Fibroblast of lung (primary cell): ENCODE data around the gene MPZL3. TPM values are rescaled to one million over a fixed set of nuclear protein-coding genes. Genes with fewer than 3 reads are reported as not detected.

Experiments
- DNase-seq, 2 donors: peaks; one replicate each; pipeline versions ENCODE4 v3.0.0 to v3.0.0-alpha.2; 2010; ENCODE audit warnings: low read depth in 2 of 2
- H2AFZ ChIP-seq: 2 replicates; pipeline ENCODE4 v1.5.1; 2012; ENCODE audit warnings: low read length, control low read depth, inconsistent platforms
- H3K27ac ChIP-seq: 2 replicates; pipeline ENCODE4 v1.5.1; 2011; ENCODE audit warnings: low read length, control low read depth; ENCODE audit not compliant: insufficient read depth
- H3K27me3 ChIP-seq: 2 replicates; pipeline ENCODE4 v1.5.1; 2011; ENCODE audit warnings: mild to moderate bottlenecking, low read length; ENCODE audit not compliant: control insufficient read depth, insufficient read depth
- H3K36me3 ChIP-seq: 2 replicates; pipeline ENCODE4 v1.5.1; 2011; ENCODE audit warnings: low read length; ENCODE audit not compliant: control insufficient read depth, insufficient read depth
- H3K4me1 ChIP-seq: 2 replicates; pipeline ENCODE4 v1.5.1; 2011; ENCODE audit warnings: low read length; ENCODE audit not compliant: control insufficient read depth, insufficient read depth; ENCODE audit errors: extremely low read depth
- H3K4me2 ChIP-seq: 2 replicates; pipeline ENCODE4 v1.5.1; 2011; ENCODE audit warnings: low read length, control low read depth; ENCODE audit not compliant: insufficient read depth; ENCODE audit errors: extremely low read depth
- H3K4me3 ChIP-seq, 4 experiments: fragments of 200-600 bp in 1 of 4; sonication (generic) in 1 of 4; replicated peaks in 1 of 4; 2 replicates each; pipeline ENCODE4 v1.5.1; 2011 to 2016; ENCODE audit warnings: low read length in 4 of 4, low read depth in 3 of 4, mild to moderate bottlenecking in 3 of 4, control low read depth in 2 of 4, inconsistent platforms in 1 of 4, mixed read lengths in 1 of 4; ENCODE audit not compliant: insufficient read depth in 1 of 4; ENCODE audit errors: control extremely low read depth in 1 of 4
- H3K79me2 ChIP-seq: 2 replicates; pipeline ENCODE4 v1.5.1; 2012; ENCODE audit warnings: mild to moderate bottlenecking, low read length, inconsistent platforms; ENCODE audit not compliant: control insufficient read depth, insufficient read depth
- H3K9ac ChIP-seq: 2 replicates; pipeline ENCODE4 v1.5.1; 2011; ENCODE audit warnings: mild to moderate bottlenecking, low read length, control low read depth; ENCODE audit not compliant: insufficient read depth
- H3K9me3 ChIP-seq: 2 replicates; pipeline ENCODE4 v1.5.1; 2012; ENCODE audit warnings: low read depth, low read length; ENCODE audit not compliant: control insufficient read depth, insufficient read depth
- H4K20me1 ChIP-seq: 2 replicates; pipeline ENCODE4 v1.5.1; 2011; ENCODE audit warnings: low read length; ENCODE audit not compliant: control insufficient read depth, insufficient read depth; ENCODE audit errors: extremely low read depth
- EZH2 ChIP-seq: IDR thresholded peaks from 2 replicates; pipeline ENCODE4 v1.5.1; 2012; ENCODE audit warnings: low read length, control low read depth, mild to moderate bottlenecking; ENCODE audit errors: missing control alignments
- polyA plus RNA-seq, 2 donors: library from polyadenylated mRNA; depleted of rRNA in 1 of 2; stranded (reverse) in 1 of 2; unstranded in 1 of 2; fragments of >200 nt; gene quantifications; 2 replicates each; pipeline ENCODE4 v1.2.1, GENCODE V29; 2011 to 2012; ENCODE audit warnings: missing spikeins in 1 of 2
- total RNA-seq: library from RNA; depleted of rRNA; stranded (reverse); fragments of >200 nt; gene quantifications from 2 replicates; pipeline ENCODE4 v1.2.1, GENCODE V29; 2014
- TF ChIP-seq, protein P1 (sequence below), 2 donors: IDR thresholded peaks in 1 of 2; conservative IDR thresholded peaks in 1 of 2; 1 replicate in 1 of 2; 2 replicates in 1 of 2; pipeline ENCODE4 v1.5.1; 2011 to 2012; ENCODE audit warnings: low read length in 2 of 2, control low read depth in 1 of 2, inconsistent platforms in 1 of 2, low read depth in 1 of 2, mild to moderate bottlenecking in 1 of 2

MPZL3 gene
- total and polyA plus RNA-seq, 2 donors (not counting 1 experiment from before 2014, with no cell fraction given) = 0.33 to 0.44 TPM

DNA sequence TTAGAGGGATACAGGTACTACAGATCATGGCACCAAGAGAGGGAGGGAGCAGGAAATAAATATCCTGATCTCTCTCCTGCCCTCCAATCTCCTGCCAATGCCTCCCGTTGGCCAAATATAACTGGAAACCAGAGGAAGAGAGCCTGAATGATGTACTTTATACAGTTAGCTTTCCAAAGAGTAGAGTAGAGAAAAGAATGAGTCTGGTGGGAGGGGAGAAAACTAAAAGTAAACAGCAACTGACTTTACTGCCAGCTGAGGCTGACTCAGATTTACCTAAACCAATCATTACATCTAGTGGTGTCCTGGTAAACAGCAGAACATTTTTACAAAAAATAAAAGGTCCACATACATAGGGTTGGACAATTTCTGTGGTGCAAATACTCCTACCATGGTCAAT is 5.1 kb downstream of the MPZL3 start:
- Histone ChIP-seq H2AFZ (no peak overlapping the region), H3K9me3 (no peaks in the 10 kb centered on the region), H4K20me1 (no peaks in the 10 kb centered on the region), H3K36me3 (no peaks in the 10 kb centered on the region), H3K27me3 (no peaks in the 10 kb centered on the region), H3K4me1 (no peaks in the 10 kb centered on the region), H3K4me3 (no peak overlapping the region), H3K27ac (no peak overlapping the region), H3K4me2 (no peak overlapping the region), H3K9ac (no peak overlapping the region), H3K79me2 (no peaks in the 10 kb centered on the region)
- no peak for DNase-seq
- TF ChIP-seq, protein P1, sequence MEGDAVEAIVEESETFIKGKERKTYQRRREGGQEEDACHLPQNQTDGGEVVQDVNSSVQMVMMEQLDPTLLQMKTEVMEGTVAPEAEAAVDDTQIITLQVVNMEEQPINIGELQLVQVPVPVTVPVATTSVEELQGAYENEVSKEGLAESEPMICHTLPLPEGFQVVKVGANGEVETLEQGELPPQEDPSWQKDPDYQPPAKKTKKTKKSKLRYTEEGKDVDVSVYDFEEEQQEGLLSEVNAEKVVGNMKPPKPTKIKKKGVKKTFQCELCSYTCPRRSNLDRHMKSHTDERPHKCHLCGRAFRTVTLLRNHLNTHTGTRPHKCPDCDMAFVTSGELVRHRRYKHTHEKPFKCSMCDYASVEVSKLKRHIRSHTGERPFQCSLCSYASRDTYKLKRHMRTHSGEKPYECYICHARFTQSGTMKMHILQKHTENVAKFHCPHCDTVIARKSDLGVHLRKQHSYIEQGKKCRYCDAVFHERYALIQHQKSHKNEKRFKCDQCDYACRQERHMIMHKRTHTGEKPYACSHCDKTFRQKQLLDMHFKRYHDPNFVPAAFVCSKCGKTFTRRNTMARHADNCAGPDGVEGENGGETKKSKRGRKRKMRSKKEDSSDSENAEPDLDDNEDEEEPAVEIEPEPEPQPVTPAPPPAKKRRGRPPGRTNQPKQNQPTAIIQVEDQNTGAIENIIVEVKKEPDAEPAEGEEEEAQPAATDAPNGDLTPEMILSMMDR (conservative IDR thresholded peaks at IDR 0.05 in 1 of 2, IDR thresholded peaks at IDR 0.05 in 1 of 2; ENCODE audit: low read depth in 1 of 2, low read length in 2 of 2) = no peak
- no peak for TF ChIP-seq EZH2

DNA sequence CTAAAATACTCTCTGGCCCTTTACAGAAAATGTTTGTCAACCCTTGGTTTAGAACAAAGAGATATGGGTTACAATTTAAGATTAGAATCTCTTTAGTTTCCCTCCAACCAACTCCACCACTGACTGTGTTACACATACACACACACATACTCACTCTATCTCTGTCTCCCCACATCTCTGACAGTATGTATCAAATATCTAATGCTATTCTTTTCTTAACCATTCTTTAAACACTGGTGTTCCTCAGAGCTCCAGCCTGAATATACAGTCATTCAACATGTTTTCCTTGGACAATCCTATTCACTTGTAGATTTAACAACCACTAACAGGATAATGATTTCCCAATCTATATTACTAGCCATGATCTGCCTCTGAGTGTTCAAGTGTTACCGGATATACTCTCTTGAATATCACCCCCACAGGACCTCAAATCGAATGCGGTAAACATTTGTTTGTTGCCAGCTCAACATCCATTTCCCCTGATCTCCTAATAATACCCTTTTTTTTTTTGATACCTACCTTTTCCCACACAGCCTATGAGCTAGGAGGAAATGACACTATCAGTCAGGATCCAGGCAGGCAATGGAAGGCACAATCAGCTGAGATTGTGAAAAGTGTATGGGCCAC is 6.1 kb downstream of the MPZL3 start:
- Histone ChIP-seq H3K27ac (no peak overlapping the region), H2AFZ (no peak overlapping the region), H3K4me2 (no peak overlapping the region), H3K36me3 (no peaks in the 10 kb centered on the region), H3K4me1 (no peaks in the 10 kb centered on the region), H3K9me3 (no peaks in the 10 kb centered on the region), H3K9ac (no peak overlapping the region), H4K20me1 (no peaks in the 10 kb centered on the region), H3K4me3 (no peak overlapping the region), H3K27me3 (no peaks in the 10 kb centered on the region), H3K79me2 (no peaks in the 10 kb centered on the region)
- no peak for TF ChIP-seq EZH2
- TF ChIP-seq, protein P1 (conservative IDR thresholded peaks at IDR 0.05 in 1 of 2, IDR thresholded peaks at IDR 0.05 in 1 of 2; ENCODE audit: low read depth in 1 of 2, low read length in 2 of 2) = no peak
- DNase-seq = no peak

DNA sequence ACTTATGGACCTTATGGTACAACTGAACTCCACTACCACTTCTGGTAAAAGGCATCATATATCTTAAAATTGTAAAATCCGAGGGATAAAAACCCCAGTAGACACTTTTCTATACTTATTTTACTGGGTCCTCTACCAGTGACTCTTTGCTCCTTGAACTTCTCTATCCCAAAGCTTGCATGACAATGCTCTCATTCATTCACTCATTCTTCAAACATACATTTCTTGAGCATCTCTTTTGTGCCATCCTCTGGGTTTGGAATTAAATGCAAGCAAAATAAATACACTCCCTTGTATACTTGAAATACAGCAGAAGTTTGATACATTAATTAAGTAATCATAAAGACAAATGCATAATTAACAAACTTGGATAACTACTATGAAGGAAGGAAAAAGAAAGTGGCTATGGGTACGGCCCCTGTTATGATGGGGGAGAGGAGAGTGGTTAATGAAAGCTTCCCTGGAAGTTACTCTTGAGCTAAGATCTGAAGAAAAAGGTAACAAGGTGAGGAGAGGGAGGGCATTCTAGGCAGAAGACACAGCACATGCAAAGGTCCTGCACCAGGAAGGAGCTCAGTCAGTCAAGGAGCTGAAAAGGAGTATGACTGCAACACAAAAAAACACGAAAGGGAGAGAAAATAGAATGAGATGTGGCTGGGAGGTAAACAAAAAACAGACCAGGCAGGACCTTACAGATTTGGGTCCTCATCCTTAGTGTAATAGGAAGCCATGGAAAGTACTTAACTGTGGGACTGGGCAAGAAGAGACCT is 8.0 kb downstream of the MPZL3 start:
- Histone ChIP-seq H3K9me3 (no peaks in the 10 kb centered on the region), H3K36me3 (no peaks in the 10 kb centered on the region), H3K79me2 (no peaks in the 10 kb centered on the region), H3K4me3 (no peak overlapping the region), H4K20me1 (no peaks in the 10 kb centered on the region), H3K27me3 (no peaks in the 10 kb centered on the region), H3K9ac (no peak overlapping the region), H3K4me1 (no peaks in the 10 kb centered on the region), H3K27ac (no peak overlapping the region), H3K4me2 (no peak overlapping the region), H2AFZ (no peak overlapping the region)
- DNase-seq = no peak
- TF ChIP-seq EZH2 = no peak
- TF ChIP-seq, protein P1 (conservative IDR thresholded peaks at IDR 0.05 in 1 of 2, IDR thresholded peaks at IDR 0.05 in 1 of 2; ENCODE audit: low read depth in 1 of 2, low read length in 2 of 2) = no peak
